ENCODE measurements around the gene TMEM25.

Gene TMEM25

DNA sequence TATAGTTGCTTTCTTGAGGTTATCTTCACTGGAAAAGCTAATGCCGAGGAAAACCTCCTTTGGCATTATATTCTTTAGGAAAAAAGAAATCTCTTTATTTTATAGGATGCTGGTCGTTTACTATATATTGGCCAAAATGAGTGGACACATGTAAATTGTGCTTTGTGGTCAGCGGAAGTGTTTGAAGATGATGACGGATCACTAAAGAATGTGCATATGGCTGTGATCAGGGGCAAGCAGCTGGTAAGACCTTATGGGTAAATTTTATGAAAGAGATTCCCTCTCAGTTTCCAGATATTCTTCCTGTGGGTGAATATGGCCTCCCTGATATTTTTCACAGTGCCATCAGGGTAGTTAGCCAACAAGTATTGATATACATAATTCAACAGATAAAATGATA is 33.2 kb upstream of the TMEM25 start:
- no peak for DNase-seq
- Mint-ChIP-seq H3K27me3 (ENCODE audit: low read depth, poor library complexity) (no peaks in the 10 kb centered on the region), H3K4me3 (no peak overlapping the region), H3K36me3 (ENCODE audit: low read depth) (peaks cover 84% of the 10 kb centered on the region), H3K27ac (no peak overlapping the region), H3K9me3 (no peaks in the 10 kb centered on the region), H3K4me1 (peaks cover 6% of the 10 kb centered on the region)
- TF ChIP-seq, protein P1, sequence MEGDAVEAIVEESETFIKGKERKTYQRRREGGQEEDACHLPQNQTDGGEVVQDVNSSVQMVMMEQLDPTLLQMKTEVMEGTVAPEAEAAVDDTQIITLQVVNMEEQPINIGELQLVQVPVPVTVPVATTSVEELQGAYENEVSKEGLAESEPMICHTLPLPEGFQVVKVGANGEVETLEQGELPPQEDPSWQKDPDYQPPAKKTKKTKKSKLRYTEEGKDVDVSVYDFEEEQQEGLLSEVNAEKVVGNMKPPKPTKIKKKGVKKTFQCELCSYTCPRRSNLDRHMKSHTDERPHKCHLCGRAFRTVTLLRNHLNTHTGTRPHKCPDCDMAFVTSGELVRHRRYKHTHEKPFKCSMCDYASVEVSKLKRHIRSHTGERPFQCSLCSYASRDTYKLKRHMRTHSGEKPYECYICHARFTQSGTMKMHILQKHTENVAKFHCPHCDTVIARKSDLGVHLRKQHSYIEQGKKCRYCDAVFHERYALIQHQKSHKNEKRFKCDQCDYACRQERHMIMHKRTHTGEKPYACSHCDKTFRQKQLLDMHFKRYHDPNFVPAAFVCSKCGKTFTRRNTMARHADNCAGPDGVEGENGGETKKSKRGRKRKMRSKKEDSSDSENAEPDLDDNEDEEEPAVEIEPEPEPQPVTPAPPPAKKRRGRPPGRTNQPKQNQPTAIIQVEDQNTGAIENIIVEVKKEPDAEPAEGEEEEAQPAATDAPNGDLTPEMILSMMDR (IDR thresholded peaks at IDR 0.05), result no peak

DNA sequence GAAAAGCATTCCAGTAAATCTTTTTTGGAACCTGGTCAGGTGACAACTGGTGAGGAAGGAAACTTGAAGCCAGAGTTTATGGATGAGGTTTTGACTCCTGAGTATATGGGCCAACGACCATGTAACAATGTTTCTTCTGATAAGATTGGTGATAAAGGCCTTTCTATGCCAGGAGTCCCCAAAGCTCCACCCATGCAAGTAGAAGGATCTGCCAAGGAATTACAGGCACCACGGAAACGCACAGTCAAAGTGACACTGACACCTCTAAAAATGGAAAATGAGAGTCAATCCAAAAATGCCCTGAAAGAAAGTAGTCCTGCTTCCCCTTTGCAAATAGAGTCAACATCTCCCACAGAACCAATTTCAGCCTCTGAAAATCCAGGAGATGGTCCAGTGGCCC is 27.8 kb upstream of the TMEM25 start:
- Mint-ChIP-seq H3K36me3 (ENCODE audit: low read depth) (peaks cover 89% of the 10 kb centered on the region), H3K4me3 (no peak overlapping the region), H3K27ac (no peak overlapping the region), H3K27me3 (ENCODE audit: low read depth, poor library complexity) (no peaks in the 10 kb centered on the region), H3K4me1 (no peaks in the 10 kb centered on the region), H3K9me3 (no peaks in the 10 kb centered on the region)
- DNase-seq, result no peak
- TF ChIP-seq, protein P1 (IDR thresholded peaks at IDR 0.05), result no peak

DNA sequence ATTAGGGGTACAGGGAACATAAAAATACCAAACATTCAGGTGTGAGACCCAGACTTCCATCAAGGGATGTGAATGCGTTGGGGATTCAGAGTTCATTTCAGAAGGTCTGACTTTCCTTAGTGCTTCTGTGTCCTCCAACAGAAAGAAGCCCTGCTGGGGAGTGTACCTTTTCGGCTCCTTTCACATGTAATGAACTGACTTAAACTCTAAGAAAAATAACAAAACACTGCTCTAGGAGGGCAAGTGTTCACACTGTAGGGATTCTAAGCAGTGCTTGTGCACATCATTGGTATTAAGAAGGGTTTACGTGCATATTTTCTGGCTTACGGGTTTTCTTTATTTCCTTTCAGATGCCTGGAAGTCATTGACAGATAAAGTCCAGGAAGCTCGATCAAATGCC is 19.4 kb upstream of the TMEM25 start:
- TF ChIP-seq, protein P1 (IDR thresholded peaks at IDR 0.05), result no peak
- peaks cover 68% of the 10 kb centered on the region for H3K36me3 Mint-ChIP-seq (ENCODE audit: low read depth)
- DNase-seq, result no peak
- H3K27me3 Mint-ChIP-seq (ENCODE audit: low read depth, poor library complexity), result no peaks in the 10 kb centered on the region
- H3K9me3 Mint-ChIP-seq, result no peaks in the 10 kb centered on the region
- H3K27ac Mint-ChIP-seq, result no peak overlapping the region
- no peaks in the 10 kb centered on the region for H3K4me1 Mint-ChIP-seq
- no peak overlapping the region for H3K4me3 Mint-ChIP-seq

DNA sequence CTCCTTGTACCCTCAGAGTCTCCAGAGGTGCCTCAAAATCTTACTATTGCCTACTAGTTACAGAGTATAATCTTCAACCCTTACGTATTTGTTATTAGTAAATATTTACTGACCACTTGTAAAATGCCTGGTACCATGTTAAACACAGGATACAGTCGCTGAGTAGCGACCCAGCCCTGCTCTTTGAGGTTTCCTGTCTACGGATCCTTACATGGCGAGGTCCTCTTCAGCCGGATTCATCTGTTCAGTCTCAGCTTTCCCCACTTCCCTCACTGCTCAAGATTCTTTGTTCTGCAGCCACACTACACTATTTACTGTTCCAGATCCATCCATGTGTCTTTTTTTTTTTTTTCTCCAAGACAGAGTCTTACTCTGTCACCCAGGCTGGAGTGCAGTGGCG is 16.9 kb upstream of the TMEM25 start:
- DNase-seq, result no peak
- H3K9me3 Mint-ChIP-seq, result no peaks in the 10 kb centered on the region
- peak overlapping the region; percentile 70 for H3K27ac Mint-ChIP-seq
- peaks cover 64% of the 10 kb centered on the region for H3K36me3 Mint-ChIP-seq (ENCODE audit: low read depth)
- TF ChIP-seq, protein P1 (IDR thresholded peaks at IDR 0.05), result no peak
- H3K4me1 Mint-ChIP-seq, result no peaks in the 10 kb centered on the region
- H3K4me3 Mint-ChIP-seq, result no peak overlapping the region
- H3K27me3 Mint-ChIP-seq (ENCODE audit: low read depth, poor library complexity), result no peaks in the 10 kb centered on the region

DNA sequence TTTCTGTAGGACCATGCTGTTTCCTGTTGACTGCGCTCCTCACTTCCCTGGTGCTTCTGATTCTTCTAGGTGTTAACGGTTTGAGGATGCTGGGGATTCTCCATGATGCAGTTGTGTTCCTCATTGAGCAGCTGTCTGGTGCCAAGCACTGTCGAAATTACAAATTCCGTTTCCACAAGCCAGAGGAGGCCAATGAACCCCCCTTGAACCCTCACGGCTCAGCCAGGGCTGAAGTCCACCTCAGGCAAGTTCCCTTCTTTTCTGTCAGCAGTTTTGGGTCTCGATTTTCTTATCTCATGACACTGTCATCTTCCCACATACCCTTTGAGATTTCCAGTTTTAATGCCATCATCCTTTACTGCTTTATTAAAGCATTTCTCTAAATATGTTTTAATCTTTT is 11.4 kb upstream of the TMEM25 start:
- peaks cover 65% of the 10 kb centered on the region for H3K36me3 Mint-ChIP-seq (ENCODE audit: low read depth)
- TF ChIP-seq, protein P1 (IDR thresholded peaks at IDR 0.05), result no peak
- no peak overlapping the region for H3K4me3 Mint-ChIP-seq

DNA sequence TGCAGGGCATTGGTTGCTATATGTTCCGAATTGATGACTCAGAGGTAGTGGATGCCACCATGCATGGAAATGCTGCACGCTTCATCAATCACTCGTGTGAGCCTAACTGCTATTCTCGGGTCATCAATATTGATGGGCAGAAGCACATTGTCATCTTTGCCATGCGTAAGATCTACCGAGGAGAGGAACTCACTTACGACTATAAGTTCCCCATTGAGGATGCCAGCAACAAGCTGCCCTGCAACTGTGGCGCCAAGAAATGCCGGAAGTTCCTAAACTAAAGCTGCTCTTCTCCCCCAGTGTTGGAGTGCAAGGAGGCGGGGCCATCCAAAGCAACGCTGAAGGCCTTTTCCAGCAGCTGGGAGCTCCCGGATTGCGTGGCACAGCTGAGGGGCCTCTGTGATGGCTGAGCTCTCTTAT is 9.1 kb upstream of the TMEM25 start:
- Mint-ChIP-seq H3K4me1 (peaks cover 15% of the 10 kb centered on the region), H3K36me3 (ENCODE audit: low read depth) (peaks cover 49% of the 10 kb centered on the region), H3K27ac (peak overlapping the region; percentile 8), H3K4me3 (no peak overlapping the region), H3K9me3 (no peaks in the 10 kb centered on the region), H3K27me3 (ENCODE audit: low read depth, poor library complexity) (no peaks in the 10 kb centered on the region)
- TF ChIP-seq, protein P1 (IDR thresholded peaks at IDR 0.05), result no peak
- DNase-seq, result no peak

More for the DNA sequence above, 11.4 kb upstream of the TMEM25 start:
- no peak for DNase-seq
- Mint-ChIP-seq H3K9me3 (no peaks in the 10 kb centered on the region), H3K27ac (peak overlapping the region; percentile 86), H3K27me3 (ENCODE audit: low read depth, poor library complexity) (no peaks in the 10 kb centered on the region), H3K4me1 (peaks cover 12% of the 10 kb centered on the region)
